Stimulated activated CD8-positive, alpha-beta memory T cell treated with anti-CD3 and anti-CD28 coated beads, Interleukin-4, amount 100 ng/mL, for 24 hours (primary cell): ENCODE data around the gene SMARCD1.
"Not testable (repeated sequence)": the region's sequence is repeated elsewhere in the genome, so short reads cannot be mapped to it uniquely, and the experiment has no call there.

Source experiments
- DNase-seq: peaks from one replicate; pipeline ENCODE4 v3.0.0-alpha.2; 2020; ENCODE audit warnings: low read depth

The SMARCD1 gene

GRCh38 chr12:50077099-50077498 is 8.0 kb upstream of the SMARCD1 start:
- no peak for DNase-seq

DNA sequence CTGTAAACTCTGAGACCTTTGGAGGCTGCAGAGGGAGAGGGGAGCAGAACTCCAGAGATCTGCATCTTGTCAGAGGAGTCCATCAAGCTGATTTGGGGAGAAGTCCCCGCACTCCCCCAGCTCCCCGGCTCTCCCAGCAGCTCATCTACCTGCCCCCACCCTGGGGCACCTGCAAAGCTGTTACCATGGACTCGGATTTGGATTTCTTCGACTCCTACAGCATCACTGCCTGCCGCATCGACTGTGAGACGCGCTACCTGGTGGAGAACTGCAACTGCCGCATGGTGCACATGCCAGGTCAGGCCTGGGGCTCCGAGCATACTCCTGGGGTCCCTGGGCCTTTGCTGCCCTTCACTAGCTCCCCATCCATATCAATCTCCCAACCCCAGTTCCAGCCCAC is 6.9 kb upstream of the SMARCD1 start:
- no peak for DNase-seq

- no peak for DNase-seq
These were observed 5.4 kb upstream of the SMARCD1 start for GRCh38 chr12:50079771-50080170.

- no peak for DNase-seq
These were observed 3.9 kb upstream of the SMARCD1 start for GRCh38 chr12:50081096-50081808.

- no peak for DNase-seq
These were observed 2.5 kb upstream of the SMARCD1 start for GRCh38 chr12:50082644-50083043.

GRCh38 chr12:50083301-50083700 is 1.8 kb upstream of the SMARCD1 start:
- DNase-seq, result no peak

- DNase-seq, result not testable (repeated sequence)
These were observed 750 bp upstream of the SMARCD1 start for GRCh38 chr12:50084409-50084774.

DNA sequence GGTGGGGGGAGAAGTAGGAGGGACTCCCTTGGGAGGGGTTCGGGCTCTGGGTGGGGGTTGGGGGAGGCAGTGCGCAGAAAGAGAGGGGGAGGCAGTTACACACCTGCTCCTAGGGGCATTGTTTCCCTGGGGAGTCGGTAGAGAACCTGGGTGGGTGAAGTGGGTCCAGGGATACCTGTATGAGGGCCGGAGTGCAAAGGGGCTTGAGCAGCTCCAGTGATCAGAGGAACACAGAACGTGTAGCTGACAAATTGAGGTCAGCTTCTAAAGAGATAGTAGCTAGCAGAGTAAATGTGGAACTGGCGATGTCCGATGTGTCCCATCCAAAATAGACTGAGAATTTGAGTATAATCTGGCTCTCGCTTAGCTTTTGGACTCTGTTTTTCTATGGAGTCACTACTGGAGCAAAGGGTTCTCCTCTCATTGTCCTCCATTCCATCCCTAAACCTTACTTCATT is 502 bp downstream of the SMARCD1 start:
- no peak for DNase-seq

GRCh38 chr12:50086148-50086547 is 1.0 kb downstream of the SMARCD1 start:
- no peak for DNase-seq

GRCh38 chr12:50087151-50087550 is 2.0 kb downstream of the SMARCD1 start:
- no peak for DNase-seq

DNA sequence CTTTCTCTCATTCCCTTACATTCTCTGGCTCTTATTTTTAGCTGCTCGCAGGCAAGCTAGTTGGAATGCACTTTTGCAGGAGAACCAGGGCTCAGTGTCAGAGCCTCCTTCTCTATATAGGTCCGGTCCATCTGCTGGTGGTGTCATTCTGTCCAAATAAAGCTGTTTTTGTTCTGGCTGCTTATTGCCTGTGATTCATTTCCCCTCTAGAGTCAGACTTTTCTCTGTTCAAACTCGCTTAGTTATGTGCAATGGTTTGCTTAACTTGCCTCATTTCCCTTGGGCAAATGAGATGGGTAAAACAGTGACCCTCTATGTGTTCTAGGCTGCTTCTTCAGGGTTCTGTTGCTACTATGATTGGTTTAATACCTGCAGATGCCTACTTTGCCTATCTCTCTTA is 2.9 kb downstream of the SMARCD1 start:
- DNase-seq, result no peak

DNA sequence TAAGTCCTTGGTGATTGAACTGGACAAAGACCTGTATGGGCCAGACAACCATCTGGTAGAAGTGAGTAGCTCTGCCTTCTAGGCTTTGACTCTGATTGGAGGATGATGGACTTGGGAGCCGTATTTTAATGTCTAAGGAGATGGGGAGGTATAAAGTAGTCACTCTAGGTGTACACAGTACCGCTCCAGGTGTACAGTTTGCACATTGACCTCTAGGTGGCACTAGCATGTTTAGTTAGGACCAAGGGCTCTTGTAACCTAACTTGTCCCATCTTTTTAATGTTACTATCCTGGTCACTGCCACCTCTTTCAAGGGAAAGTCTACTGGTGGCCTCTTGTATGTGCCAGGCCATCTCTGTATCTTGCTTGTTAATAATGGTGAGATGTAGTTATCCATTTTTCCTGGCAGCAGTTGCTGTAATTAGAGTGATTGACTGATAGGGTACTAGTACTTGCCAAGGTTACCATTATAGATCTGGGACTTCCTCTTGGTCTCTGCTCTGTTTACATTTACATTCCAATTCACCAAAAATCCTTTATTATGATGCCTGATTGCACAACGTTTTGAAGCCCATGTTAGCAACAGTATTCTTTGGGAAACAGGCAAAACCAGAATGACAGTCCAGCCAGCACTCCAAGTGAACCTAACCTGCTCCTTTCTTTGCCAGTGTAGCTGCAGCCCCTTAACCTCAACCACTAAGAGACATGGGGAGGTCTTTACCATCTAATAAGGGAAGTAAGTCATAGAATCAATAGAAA is 3.6 kb downstream of the SMARCD1 start:
- peak; percentile 25 for DNase-seq

- no peak for DNase-seq
These were observed 4.6 kb downstream of the SMARCD1 start for GRCh38 chr12:50089730-50090129.

- no peak for DNase-seq
These were observed 5.2 kb downstream of the SMARCD1 start for GRCh38 chr12:50090391-50090790.

DNA sequence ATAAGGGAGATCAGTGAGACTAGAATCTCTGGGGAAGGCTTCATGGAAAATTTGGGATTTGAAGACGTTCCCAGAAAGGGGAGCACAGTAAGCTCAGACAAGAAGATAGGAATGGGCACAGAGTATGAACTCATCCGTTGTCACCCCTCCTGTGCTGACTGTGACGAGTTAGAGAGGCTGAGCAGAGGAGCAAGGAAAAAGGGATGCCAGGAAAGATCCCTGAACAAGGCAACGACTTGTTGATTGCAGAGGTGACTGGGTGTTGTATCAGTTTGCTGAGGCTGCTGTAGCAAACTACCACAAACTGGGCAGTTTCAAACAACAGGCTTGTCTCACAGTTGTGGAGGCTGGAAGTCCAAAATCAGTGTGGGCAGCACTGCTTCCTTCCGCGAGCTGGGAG is 12.8 kb downstream of the SMARCD1 start:
- DNase-seq, result no peak

- no peak for DNase-seq
These were observed 14.3 kb downstream of the SMARCD1 start for GRCh38 chr12:50099302-50100008.

DNA sequence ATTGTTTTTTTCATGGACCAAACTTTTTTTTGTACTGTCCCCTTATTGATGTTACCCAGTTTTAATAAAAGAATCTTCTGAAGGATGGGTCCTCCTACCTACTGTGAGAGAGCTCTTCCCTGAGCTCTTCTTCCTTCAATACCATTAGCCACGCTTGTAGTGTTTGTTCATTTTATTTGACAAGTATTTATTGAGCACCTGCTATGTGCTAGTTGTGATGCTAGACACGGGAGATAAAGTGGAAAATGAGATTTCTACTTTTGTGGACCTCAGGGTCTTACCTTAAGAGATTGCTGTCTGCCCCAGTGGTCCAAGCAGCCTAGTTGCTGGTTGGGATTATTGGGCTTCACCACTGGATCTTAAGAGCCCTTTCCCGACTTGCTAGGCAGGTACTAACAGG is 15.4 kb downstream of the SMARCD1 start:
- no peak for DNase-seq

- DNase-seq, result no peak
These were observed 16.5 kb downstream of the SMARCD1 start for GRCh38 chr12:50101663-50102062.

- DNase-seq, result no peak
These were observed 17.0 kb downstream of the SMARCD1 start for GRCh38 chr12:50102131-50102531.

DNA sequence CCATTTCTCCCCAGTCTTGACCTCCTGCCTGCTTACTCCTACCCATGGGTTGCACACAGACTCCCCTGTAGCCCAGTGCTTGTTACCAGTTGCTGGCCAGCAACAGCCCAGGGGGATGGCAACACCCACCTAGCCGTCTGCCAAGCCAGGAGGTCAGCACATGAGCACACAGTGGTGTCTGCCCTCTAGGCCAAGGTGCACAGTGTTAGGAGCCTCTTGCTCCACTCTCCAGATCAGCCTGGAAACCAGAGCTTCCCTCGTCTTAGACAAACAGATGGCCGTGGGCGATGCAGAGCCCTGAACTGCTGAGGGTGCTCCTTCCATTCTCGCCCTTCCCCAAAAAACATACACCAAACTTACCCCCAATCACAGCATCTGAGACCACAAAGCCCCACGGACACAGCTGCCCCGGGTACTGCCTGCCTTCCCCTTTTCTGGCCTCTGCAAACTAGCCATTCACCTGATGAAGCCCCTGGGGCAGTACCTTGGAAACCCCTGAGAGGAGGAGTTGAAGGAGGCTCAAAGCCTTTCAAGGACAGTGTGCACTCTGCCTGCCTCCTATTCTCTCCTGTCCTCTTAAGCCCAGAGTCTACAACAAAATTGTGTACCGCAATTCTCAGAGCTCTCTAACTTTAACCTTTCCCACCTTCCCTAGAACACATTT is 17.6 kb downstream of the SMARCD1 start:
- DNase-seq, result no peak

- no peak for DNase-seq
These were observed 18.2 kb downstream of the SMARCD1 start for GRCh38 chr12:50103351-50103750.

DNA sequence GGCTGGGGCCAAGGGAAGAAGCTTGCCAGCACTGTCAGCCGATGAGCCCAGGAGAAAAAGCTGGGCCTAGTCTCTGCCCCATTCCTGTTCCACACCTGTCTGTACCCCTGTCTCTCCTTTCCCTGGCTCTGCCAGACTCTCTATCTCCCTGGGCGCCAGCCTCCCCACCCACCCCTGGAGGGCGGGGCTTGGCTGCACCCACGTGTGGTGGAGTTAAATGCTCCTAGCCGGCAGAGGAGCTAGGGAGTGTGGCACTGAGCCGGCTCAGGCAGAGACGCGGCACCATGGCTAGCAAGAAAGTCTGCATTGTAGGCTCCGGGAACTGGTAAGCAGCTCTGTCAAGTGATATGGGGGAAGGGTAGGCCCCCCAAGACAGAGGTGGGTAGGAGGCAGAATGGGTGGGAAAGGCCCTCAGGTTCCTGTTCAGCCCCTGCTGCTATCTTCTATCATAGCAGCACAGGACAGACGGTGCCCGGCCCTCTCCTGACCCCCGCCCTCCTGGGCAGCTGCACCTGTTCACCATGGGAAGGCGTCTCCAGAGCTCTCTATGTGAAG is 18.7 kb downstream of the SMARCD1 start, which contains the start of gene GPD1:
TSS of gene GPD1 (plus strand) at position 242 of the 555 bp plus-strand sequence. CDS start at position 285, 43 bp downstream.
- no peak for DNase-seq
